ENCODE measurements around the gene ZFAND2A. TPM values are rescaled to one million over a fixed set of nuclear protein-coding genes. Genes with fewer than 3 reads are reported as not detected.

The ZFAND2A gene
- total and polyA plus RNA-seq, 2 of the 8 experiments (the other 6 are each of a cell fraction or from before 2014, with no cell fraction given): 16.6 to 20.3 TPM

GRCh38 chr7:1204460-1205140, 44.6 kb upstream of the ZFAND2A start:
- Histone ChIP-seq H3K4me3 (ENCODE audit: extremely low read depth in 1 of 4, insufficient read depth in 2 of 4, low read depth in 3 of 4, low read length in 4 of 4) (no peak overlapping the region), H2BK12ac (ENCODE audit: low read depth, low read length) (no peak overlapping the region), H2BK15ac (ENCODE audit: low read length) (no peak overlapping the region), H2AK5ac (ENCODE audit: low read depth, low read length) (no peak overlapping the region), H3K23ac (ENCODE audit: insufficient read length) (no peak overlapping the region), H3K4ac (replicated peaks; ENCODE audit: insufficient read length, low read depth, low read length) (no peak overlapping the region), H2BK120ac (replicated peaks; ENCODE audit: low read depth, low read length) (no peak overlapping the region), H3K23me2 (ENCODE audit: low read depth, low read length) (no peaks in the 10 kb centered on the region), H3K9me3 (ENCODE audit: insufficient read depth in 2 of 2, low read depth in 1 of 2, low read length in 1 of 2) (no peaks in the 10 kb centered on the region), H2BK5ac (ENCODE audit: low read depth, low read length) (no peak overlapping the region), H3K56ac (replicated peaks; ENCODE audit: insufficient read length, low read depth, low read length) (no peak overlapping the region), H4K5ac (ENCODE audit: insufficient read length, low read depth, low read length) (no peak overlapping the region), H2BK20ac (ENCODE audit: low read length) (no peak overlapping the region), H3K27ac (ENCODE audit: low read depth, low read length) (no peak overlapping the region), H3K9ac (replicated peaks in 1 of 4; ENCODE audit: extremely low read depth in 1 of 4, low read depth in 3 of 4, low read length in 3 of 4) (no peak overlapping the region), H4K91ac (replicated peaks; ENCODE audit: insufficient read length, low read length) (no peak overlapping the region), H3K79me2 (ENCODE audit: control insufficient read depth in 1 of 2, insufficient read depth in 2 of 2, low read length in 2 of 2) (no peaks in the 10 kb centered on the region), H3K27me3 (replicated peaks in 1 of 4; ENCODE audit: control insufficient read depth in 3 of 4, extremely low read depth in 1 of 4, insufficient read depth in 3 of 4, low read length in 3 of 4) (no peaks in the 10 kb centered on the region), H3K4me1 (replicated peaks in 1 of 4; ENCODE audit: control insufficient read depth in 3 of 4, insufficient read depth in 4 of 4, low read length in 3 of 4) (no peaks in the 10 kb centered on the region), H4K8ac (ENCODE audit: extremely low read depth, insufficient read depth, low read length) (no peak overlapping the region), H3K14ac (ENCODE audit: insufficient read length) (no peak overlapping the region), H4K20me1 (replicated peaks in 1 of 2; ENCODE audit: control insufficient read depth in 1 of 2, insufficient read depth in 2 of 2, low read length in 2 of 2) (no peaks in the 10 kb centered on the region), H3K79me1 (ENCODE audit: low read depth, low read length) (no peaks in the 10 kb centered on the region), H3K36me3 (ENCODE audit: control insufficient read depth in 2 of 4, insufficient read depth in 4 of 4, low read length in 3 of 4) (no peaks in the 10 kb centered on the region), H3K18ac (ENCODE audit: extremely low read depth, low read length) (no peak overlapping the region), H3K4me2 (ENCODE audit: insufficient read depth in 1 of 2, low read depth in 2 of 2, low read length in 2 of 2) (no peak overlapping the region), H2AFZ (ENCODE audit: low read length) (no peak overlapping the region)
- ChIA-PET POLR2A (ENCODE audit: partially characterized antibody) (interaction anchor here (0.6 kb wide), 1 partner anchor 30 kb away, joined by 4 read pairs; no protein-coding TSS in a partner anchor), CTCF (ENCODE audit: partially characterized antibody) (interaction anchor here (0.6 to 1.0 kb wide), 5 partner anchors 16 to 123 kb away, joined by 3 to 5 read pairs (median 4); no protein-coding TSS in a partner anchor)
- FAIRE-seq: no peak
- TF ChIP-seq POLR2A (IDR thresholded peaks at IDR 0.05; ENCODE audit: control extremely low read depth in 1 of 2, low read depth in 2 of 2, low read length in 2 of 2) (no peak), KDM5A (IDR thresholded peaks at IDR 0.05; ENCODE audit: low read length) (no peak), CEBPB (IDR thresholded peaks at IDR 0.05; ENCODE audit: low read depth, low read length) (no peak), NRF1 (IDR thresholded peaks at IDR 0.05; ENCODE audit: low read depth, low read length) (no peak)
- no peak for DNase-seq (ENCODE audit: low read depth in 1 of 2, low spot score in 2 of 2)
- 76% methylated on average over 19 of the region's 19 CpGs; no CpG with 5 or more reads in 1 of the 2 experiments for WGBS, 2 experiments (ENCODE audit: extremely low coverage in 1 of 2, insufficient coverage in 1 of 2, insufficient read length in 1 of 2, insufficient replicate concordance in 2 of 2, low coverage in 1 of 2, low lambda C conversion rate in 2 of 2, missing lambda C conversion rate in 1 of 2)
